Cerebellar cortex (tissue), 1 donor: ENCODE measurements around the gene NAGLU.

Experiments
- DNase-seq: peaks from one replicate; pipeline ENCODE4 v3.0.0-alpha.2; 2015; ENCODE audit warnings: low spot score

NAGLU gene

GRCh38 chr17:42536048-42536371 is at the start of gene NAGLU:
Gene NAGLU, plus strand, starts transcription at chr17:42536241. Its CDS starts 32 bp downstream, at chr17:42536273.
- DNase-seq: peak; percentile 83

GRCh38 chr17:42488032-42488431 is 48.0 kb upstream of the NAGLU start:
- no peak for DNase-seq

- DNase-seq: no peak
These were observed 42.7 kb upstream of the NAGLU start for GRCh38 chr17:42493319-42493718.

- no peak for DNase-seq
These were observed 41.4 kb upstream of the NAGLU start for GRCh38 chr17:42494673-42495072.

GRCh38 chr17:42498828-42499227 is 37.2 kb upstream of the NAGLU start:
- DNase-seq: no peak

- DNase-seq: no peak
These were observed 34.0 kb upstream of the NAGLU start for GRCh38 chr17:42502091-42502490.

- no peak for DNase-seq
These were observed 33.1 kb upstream of the NAGLU start for GRCh38 chr17:42502926-42503325.

- DNase-seq: no peak
These were observed 28.4 kb upstream of the NAGLU start for GRCh38 chr17:42507671-42508070.

GRCh38 chr17:42508426-42509165 is 27.4 kb upstream of the NAGLU start:
- no peak for DNase-seq

- DNase-seq: no peak
These were observed 26.6 kb upstream of the NAGLU start for GRCh38 chr17:42509409-42509808.

GRCh38 chr17:42509841-42510240 is 26.2 kb upstream of the NAGLU start:
- DNase-seq: no peak

GRCh38 chr17:42512246-42512645 is 23.8 kb upstream of the NAGLU start:
- DNase-seq: no peak

- DNase-seq: no peak
These were observed 23.2 kb upstream of the NAGLU start for GRCh38 chr17:42512733-42513251.

- DNase-seq: no peak
These were observed 22.4 kb upstream of the NAGLU start for GRCh38 chr17:42513686-42514085.

GRCh38 chr17:42514279-42514678 is 21.8 kb upstream of the NAGLU start:
- DNase-seq: no peak

GRCh38 chr17:42514867-42515266 is 21.2 kb upstream of the NAGLU start:
- peak; percentile 38 for DNase-seq

GRCh38 chr17:42517516-42517915 is 18.5 kb upstream of the NAGLU start:
- DNase-seq: peak; percentile 76

- DNase-seq: no peak
These were observed 17.8 kb upstream of the NAGLU start for GRCh38 chr17:42518046-42518754.

GRCh38 chr17:42518755-42519545 is 17.1 kb upstream of the NAGLU start:
- DNase-seq: peak; percentile 44

- DNase-seq: peak; percentile 94
These were observed 16.2 kb upstream of the NAGLU start for GRCh38 chr17:42519546-42520491.

GRCh38 chr17:42520540-42520951 is 15.5 kb upstream of the NAGLU start:
- DNase-seq: no peak
